ENCODE data around the gene CXXC5.

DNA sequence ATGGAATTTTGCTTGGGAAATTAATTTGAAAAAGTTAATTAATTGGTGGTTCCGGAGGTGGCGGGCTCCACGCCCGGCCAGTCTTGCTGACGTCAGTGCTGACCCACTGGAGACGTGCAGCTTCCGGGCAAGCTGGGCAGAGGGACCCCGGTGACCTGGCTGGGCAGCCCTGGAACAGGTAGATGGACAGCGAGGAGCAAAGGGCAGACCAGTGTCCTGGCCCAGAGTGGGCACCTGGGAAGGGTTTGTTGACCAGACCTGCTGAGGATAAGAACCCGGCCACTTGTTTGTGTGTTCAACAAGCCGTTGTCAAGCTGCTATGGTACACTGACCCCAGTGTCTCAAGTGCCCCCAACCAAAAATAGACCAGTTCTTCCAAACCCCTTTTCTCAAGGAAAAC lies 17.5 kb downstream of the CXXC5 start:
- TF ChIP-seq, protein P1, sequence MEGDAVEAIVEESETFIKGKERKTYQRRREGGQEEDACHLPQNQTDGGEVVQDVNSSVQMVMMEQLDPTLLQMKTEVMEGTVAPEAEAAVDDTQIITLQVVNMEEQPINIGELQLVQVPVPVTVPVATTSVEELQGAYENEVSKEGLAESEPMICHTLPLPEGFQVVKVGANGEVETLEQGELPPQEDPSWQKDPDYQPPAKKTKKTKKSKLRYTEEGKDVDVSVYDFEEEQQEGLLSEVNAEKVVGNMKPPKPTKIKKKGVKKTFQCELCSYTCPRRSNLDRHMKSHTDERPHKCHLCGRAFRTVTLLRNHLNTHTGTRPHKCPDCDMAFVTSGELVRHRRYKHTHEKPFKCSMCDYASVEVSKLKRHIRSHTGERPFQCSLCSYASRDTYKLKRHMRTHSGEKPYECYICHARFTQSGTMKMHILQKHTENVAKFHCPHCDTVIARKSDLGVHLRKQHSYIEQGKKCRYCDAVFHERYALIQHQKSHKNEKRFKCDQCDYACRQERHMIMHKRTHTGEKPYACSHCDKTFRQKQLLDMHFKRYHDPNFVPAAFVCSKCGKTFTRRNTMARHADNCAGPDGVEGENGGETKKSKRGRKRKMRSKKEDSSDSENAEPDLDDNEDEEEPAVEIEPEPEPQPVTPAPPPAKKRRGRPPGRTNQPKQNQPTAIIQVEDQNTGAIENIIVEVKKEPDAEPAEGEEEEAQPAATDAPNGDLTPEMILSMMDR (IDR thresholded peaks at IDR 0.05): no peak
- no peak for TF ChIP-seq REST (IDR thresholded peaks at IDR 0.05; ENCODE audit: insufficient read depth in 1 of 2, low read depth in 2 of 2, low read length in 1 of 2)
- TF ChIP-seq TCF7L2 (IDR thresholded peaks at IDR 0.05; ENCODE audit: low read depth, low read length): no peak
- TF ChIP-seq SIN3A (IDR thresholded peaks at IDR 0.05; ENCODE audit: borderline replicate concordance, insufficient read depth, low read depth, low read length): no peak
- TF ChIP-seq POLR2AphosphoS5 (IDR thresholded peaks at IDR 0.05; ENCODE audit: low read depth, low read length): no peak

All from Panc1 (cell line).